Stimulated activated CD4-positive, alpha-beta T cell treated with anti-CD3 and anti-CD28 coated beads, Interleukin-4, amount 100 ng/mL, for 4 hours (primary cell): ENCODE results near the gene ZNF385C.
"Not testable (repeated sequence)": the region's sequence is repeated elsewhere in the genome, so short reads cannot be mapped to it uniquely, and the experiment has no call there.

ENCODE experiments used
- DNase-seq, 2 experiments: peaks; one replicate each; pipeline ENCODE4 v3.0.0-alpha.2; 2020

Gene ZNF385C

DNA sequence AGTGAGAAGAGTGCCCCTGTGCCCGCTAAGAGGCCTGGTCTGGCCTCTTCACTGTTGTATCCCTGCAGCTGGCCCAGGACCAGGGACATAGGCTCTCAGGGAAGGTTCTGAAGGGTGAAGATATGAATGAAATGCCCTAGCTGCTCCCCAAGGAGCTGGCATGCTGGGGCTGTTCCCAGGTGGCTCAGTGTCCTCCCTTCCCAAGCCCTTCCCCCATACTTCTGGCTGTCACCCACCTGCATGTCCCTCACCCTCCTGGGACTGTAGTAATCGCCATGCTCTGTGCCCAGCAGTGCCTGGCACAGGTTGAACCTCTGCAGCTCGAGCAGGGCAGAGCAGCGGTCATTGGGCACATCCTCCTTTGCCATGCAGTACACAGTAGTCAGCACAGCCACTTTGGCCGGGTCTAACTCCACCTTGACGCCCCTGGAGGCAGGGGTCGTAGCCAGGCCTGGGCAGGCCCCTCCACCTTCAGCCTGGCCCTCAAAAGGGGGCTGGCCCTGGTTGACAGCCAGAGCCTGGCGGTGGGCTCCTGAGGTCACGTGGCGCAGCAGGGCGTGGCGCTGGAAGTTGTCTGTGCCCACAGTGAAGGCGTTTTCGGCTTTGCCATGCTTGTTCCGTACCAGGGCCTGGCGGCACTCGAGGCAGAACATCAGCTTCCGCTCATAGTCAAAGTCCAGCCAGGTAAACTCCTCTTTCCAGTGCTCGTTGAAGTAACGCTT, 55.5 kb downstream of the ZNF385C start:
- DNase-seq, result no peak

DNA sequence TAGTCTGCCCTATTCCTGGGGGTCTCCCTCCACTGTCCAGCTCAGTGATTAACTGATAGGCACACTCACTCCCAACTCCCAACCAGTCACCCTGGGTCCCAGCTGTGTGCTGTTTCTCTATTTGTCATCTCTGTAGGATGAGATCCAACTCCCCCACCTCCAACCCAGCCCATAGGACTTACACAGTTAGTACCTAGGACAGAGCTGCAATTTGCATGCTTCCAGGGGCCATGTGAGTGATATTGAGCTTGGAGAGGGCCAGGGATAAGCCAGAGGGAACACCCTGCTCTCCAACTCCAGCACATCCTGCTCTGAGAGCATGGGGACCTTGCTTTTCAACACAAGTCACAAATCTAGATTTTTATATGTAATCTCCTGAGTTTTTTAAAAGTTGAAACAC, 56.7 kb downstream of the ZNF385C start:
- no peak for DNase-seq

GRCh38 chr17:42040818-42041217, 57.5 kb downstream of the ZNF385C start:
- no peak for DNase-seq

GRCh38 chr17:42039794-42040763, 58.2 kb downstream of the ZNF385C start:
- no peak for DNase-seq

- no peak for DNase-seq
Observed at GRCh38 chr17:42038221-42038973, 59.9 kb downstream of the ZNF385C start.

DNA sequence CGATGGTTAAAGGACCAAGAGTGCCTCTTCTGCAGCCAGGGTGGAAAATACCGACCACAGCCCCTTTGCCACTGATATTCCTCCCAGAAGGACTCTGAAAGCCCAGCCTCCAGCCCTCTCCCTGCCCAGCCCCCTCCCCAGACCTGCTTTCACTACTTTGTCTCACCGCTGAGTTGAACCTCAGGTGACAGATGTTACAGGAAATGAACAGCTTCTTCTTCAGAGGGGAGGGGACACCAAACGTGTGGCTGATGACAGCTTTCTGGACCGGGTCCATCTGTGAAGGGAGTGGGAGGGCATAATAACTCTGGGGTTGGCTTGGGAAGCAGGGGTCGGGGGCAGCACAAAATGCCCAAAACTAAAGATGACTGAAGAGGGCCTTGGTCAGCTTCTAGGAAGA, 64.2 kb downstream of the ZNF385C start:
- DNase-seq, result no peak

DNA sequence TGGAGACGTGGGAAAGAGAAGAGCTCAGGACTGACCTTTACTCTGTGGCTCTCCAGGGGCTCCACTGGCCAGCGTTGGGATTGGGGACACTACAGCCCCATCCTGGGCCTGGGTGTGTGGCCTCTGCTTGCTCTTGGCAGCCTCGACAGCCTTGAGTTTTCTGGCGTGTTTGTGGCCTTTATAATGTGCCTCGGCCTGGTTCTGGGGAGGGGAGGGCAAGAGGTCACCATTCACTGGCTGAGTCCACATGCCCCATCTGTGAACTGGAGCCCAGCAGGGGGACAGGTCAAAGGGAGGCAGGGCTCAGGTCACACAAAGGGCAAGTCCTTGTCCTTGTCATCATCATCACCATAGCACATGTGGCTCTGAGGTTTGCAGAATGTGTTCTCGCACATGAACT, 66.7 kb downstream of the ZNF385C start:
- DNase-seq, result no peak

GRCh38 chr17:42028791-42029127, 69.5 kb downstream of the ZNF385C start:
- DNase-seq, result no peak

GRCh38 chr17:42027961-42028790, 70.1 kb downstream of the ZNF385C start:
- no peak for DNase-seq

- no peak for DNase-seq
Observed at GRCh38 chr17:42027590-42027889, 70.7 kb downstream of the ZNF385C start.

DNA sequence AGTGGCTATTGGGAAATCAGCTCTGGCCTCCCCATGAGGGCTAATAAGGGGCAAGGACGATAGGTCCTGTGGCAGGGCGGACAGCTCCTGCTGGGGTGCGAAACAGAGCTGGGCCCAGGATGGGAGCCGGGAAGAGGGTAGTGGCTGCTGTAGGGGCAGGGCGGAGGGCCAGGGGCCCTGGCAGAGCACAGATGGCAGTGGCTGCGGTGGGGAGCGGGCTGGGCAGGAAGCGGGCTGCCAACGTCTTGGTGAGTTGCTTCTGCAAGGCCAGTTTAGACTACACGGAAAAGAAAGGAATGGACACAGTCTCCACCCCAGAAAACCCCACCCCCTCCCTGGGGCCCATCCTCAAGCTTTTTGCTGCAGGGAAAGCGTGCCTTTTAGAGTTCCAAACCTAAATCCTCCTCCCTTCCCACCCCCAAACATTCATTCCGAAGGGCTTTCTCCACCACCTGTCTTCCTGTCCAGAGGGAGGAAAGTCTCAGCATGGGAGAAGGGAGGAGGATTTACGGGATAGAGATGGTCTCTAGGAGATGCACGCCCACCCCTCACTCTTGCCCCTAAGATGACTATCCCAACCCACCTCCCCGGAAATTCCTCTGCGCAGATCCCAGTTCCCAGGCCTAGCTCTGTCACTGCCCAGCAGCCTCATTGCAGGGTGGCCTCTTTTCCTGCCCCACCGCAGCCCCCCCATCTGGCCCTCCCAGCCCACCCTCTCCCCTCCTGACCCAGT, 71.2 kb downstream of the ZNF385C start:
- no peak for DNase-seq

GRCh38 chr17:42025936-42026335, 72.3 kb downstream of the ZNF385C start:
- no peak for DNase-seq

- DNase-seq, result no peak
Observed at GRCh38 chr17:42025191-42025579, 73.1 kb downstream of the ZNF385C start.

DNA sequence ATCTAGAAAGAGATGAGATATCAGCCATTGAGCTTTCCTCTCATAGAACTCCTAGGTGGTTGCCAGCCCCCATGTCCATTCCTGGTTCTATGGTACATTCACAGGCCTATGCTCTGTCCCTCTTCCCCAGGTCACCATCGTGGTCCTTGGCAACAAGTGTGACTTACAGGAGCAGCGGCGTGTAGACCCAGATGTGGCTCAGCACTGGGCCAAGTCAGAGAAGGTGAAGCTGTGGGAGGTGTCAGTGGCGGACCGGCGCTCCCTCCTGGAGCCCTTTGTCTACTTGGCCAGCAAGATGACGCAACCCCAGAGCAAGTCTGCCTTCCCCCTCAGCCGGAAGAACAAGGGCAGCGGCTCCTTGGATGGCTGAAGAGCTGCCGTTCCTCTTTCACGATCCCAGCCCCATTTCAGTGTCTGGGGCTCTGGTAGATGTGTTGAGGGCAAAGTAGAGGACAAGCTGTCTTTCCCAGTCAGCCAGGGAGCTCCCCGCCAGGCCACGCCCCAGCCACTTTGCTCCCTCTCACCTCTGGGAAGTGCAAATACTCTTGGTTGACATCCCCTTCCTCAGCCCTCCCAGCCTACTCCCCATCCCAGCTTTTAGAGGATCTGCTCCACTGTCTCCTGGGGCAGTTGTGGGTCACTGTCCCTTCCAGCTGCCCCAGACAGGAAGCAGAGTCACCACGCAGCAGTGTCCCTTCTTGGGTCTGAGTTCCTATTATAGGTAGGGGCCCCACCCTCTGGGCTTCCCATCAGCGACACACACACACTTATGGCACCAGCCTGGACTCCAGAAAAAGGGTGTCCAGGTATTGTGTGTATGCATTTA, 74.5 kb downstream of the ZNF385C start:
- DNase-seq, result no peak

GRCh38 chr17:42020845-42021244, 77.4 kb downstream of the ZNF385C start:
- not testable (repeated sequence) for DNase-seq

DNA sequence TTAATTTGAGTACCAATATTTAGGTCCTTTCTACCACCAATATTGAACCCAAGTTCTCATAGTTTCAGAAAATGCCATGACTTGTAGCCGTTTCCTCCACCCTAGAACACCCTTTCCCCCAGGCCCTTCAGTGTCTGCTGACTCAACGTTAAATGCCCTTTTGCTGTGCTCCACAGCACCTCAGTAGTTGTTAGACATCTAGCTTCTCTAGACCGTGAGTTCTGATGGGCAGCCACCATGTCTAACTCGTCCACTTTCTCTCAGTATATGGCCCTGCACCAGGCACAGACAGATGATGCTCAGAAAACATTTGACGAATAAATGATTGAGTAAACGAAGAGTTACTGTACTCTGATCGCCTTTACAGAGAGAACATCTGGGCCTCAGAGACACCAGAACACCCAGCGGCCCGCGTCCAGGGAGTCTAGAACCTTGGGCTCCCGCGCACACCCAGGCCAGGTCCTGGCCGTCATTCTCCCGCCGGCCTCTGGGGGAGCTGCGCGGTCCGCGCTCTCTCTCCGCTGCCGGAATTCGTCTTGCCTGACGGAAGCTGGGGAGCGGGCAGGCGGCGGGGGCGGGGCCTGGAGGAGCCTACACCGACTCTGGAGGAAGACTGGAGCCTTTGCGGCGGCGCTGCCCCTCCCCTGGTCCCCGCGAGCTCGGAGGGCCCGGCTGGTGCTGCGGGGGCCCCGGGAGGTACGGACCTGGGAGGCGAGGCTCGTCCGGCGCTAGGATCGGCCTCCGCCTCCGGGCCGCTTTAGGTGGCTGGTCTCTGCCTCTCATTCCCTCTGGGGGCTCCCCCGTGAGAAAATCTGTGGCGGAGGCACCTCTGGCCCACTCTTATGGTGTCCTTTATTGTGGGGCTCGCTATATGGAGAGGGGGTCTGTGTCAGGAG, 78.5 kb downstream of the ZNF385C start, which contains the start of gene NKIRAS2:
Gene NKIRAS2, plus strand, starts transcription at position 582 of the 896 bp plus-strand sequence. CDS start 1,488 bp downstream, outside the sequence.
- peak; percentile 91 to 95 for DNase-seq

DNA sequence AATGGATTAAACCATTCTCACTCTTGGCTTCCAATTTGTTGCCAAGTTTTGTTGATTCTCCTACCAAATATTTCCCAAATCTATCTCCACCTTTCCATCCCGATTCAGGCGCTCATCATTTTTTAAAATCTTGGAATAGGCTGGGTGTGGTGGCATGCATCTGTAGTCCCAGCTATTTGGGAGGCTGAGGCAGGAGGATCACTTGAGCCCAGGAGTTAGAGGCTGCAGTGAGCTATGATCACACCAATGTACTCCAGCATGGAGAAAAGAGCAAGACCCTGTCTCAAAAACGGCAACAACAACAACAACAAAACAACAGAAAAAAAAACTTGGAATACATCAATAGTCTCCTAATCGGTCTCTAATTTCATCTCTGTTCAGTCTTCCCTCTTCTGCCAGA, 79.3 kb downstream of the ZNF385C start:
- no peak for DNase-seq

DNA sequence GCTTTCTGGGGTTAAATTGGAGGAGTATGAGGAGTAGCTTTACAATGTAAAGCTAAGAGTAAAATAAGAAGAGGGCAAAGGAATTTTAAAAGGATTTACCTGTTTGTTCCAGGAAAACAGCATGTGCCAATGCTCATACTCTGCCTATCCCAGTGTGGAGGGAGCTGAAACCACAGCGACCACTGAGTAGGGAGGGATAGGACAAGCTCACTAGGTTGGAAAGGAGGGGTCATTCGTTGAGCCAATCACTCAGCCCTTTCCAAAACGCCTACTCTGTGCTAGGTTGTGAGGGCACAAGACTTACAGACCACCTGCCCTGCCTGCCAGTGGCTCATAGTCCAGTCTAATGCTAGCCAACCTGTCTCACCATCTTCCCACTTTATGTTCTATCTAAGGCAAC, 79.9 kb downstream of the ZNF385C start:
- no peak for DNase-seq

DNA sequence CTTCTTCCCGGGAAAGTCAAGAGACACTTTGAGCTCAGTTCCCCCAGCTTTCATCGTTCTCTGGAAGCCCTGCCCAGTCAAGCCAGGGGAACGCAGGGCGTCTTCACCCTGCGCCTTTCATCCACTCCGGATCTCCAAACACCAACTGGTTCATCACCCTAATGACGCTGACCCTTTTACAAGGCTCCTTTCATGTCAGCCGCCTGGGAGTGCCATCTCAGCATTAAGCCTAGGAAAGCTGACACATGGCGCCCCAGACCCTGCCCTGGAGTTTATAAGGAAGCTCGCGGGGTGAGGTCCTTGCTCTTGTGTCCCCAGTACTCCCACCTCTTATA, 80.4 kb downstream of the ZNF385C start:
- no peak for DNase-seq
